Stomach (tissue), 4 donors: ENCODE measurements around the gene DOK5.

Experiments
- EP300 ChIP-seq: sonication (generic); formaldehyde crosslinking; IDR thresholded peaks from one replicate; pipeline ENCODE4 v1.6.1; 2017; ENCODE audit warnings: antibody characterized with exemption
- POLR2A ChIP-seq, 4 donors: fragments of 450-650 bp; IDR thresholded peaks; one replicate each; pipeline ENCODE4 v1.6.1; 2016; ENCODE audit warnings: antibody characterized with exemption in 4 of 4, control low read depth in 2 of 4, mild to moderate bottlenecking in 1 of 4, moderate library complexity in 1 of 4

DNA sequence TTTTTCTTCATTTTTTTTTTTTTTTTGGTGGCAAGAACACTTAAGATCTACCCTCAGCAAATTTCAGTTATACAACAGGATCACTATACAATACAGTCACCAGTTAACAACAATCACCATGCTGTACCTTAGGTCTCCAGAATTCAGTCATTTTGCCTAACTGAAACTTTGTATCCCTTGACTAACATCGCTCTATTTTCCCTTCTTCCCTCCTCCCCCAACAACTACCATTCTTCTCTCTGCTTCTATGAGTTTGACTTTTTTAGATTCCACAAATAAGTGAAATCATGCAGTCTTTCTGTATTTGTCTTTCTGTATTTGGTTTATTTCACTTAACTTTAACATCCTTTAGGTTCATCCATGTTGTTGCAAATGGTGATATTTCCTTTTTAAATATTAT is 42.4 kb upstream of the DOK5 start:
- TF ChIP-seq POLR2A (IDR thresholded peaks at IDR 0.05) (no peak), EP300 (no peak)
